B cell (primary cell): ENCODE results near the gene PDLIM5.

Source experiments
- CTCF ChIP-seq: fragments of 200-600 bp; IDR thresholded peaks from one replicate; pipeline ENCODE4 v1.8.0; 2022; ENCODE audit warnings: antibody characterized with exemption, mild to moderate bottlenecking
- EZH2 ChIP-seq: IDR thresholded peaks from 2 replicates; pipeline ENCODE4 v1.6.1; 2012; ENCODE audit warnings: borderline replicate concordance, low read depth, mild to moderate bottlenecking, moderate library complexity, low read length; ENCODE audit not compliant: insufficient read depth, poor library complexity, severe bottlenecking

- TF ChIP-seq CTCF (no peak), EZH2 (no peak)
Observed at GRCh38 chr4:94453391-94453963, 1.7 kb downstream of the PDLIM5 start.
